ENCODE measurements around the gene ADGRL3. TPM values are rescaled to one million over a fixed set of nuclear protein-coding genes. Genes with fewer than 3 reads are reported as not detected.

The ADGRL3 gene
- total and polyA plus RNA-seq, 2 donors (not counting 1 experiment from before 2014, with no cell fraction given), result not detected

GRCh38 chr4:61212788-61213187 is 12.7 kb downstream of the ADGRL3 start:
- H3K9me3 ChIP-seq (ENCODE audit: control extremely low read depth in 1 of 3, control insufficient read depth in 2 of 3, insufficient read depth in 1 of 3, low read length in 2 of 3), result no peaks in the 10 kb centered on the region
- H4K20me1 ChIP-seq (ENCODE audit: control insufficient read depth, insufficient read depth, low read length, poor library complexity, severe bottlenecking), result no peaks in the 10 kb centered on the region
- H3K4me1 ChIP-seq (ENCODE audit: control insufficient read depth in 2 of 2, insufficient read depth in 2 of 2, low read length in 2 of 2), result no peaks in the 10 kb centered on the region
- no peaks in the 10 kb centered on the region for H3K36me3 ChIP-seq (replicated peaks in 1 of 2; ENCODE audit: control extremely low read depth in 1 of 2, control insufficient read depth in 1 of 2, extremely low read depth in 1 of 2, insufficient read depth in 2 of 2, low read length in 1 of 2)
- H3K9ac ChIP-seq (ENCODE audit: low read length), result no peak overlapping the region
- no peaks in the 10 kb centered on the region for H3K27me3 ChIP-seq (replicated peaks in 1 of 4; ENCODE audit: control extremely low read depth in 1 of 4, control insufficient read depth in 3 of 4, insufficient read depth in 4 of 4, low read length in 3 of 4)
- ATAC-seq (ENCODE audit: low read depth) (no peak), DNase-seq (no peak)
- H3K79me2 ChIP-seq (ENCODE audit: control insufficient read depth, insufficient read depth, low read length), result no peaks in the 10 kb centered on the region
- Mint-ChIP-seq H3K4me3 (no peak overlapping the region), H3K27me3 (no peaks in the 10 kb centered on the region), H3K27ac (no peak overlapping the region), H3K4me1 (no peaks in the 10 kb centered on the region), H3K9me3 (ENCODE audit: insufficient read depth) (no peaks in the 10 kb centered on the region)
- ChIA-PET POLR2A (no interaction called here), CTCF (no interaction called here)
- TF ChIP-seq EZH2 (IDR thresholded peaks at IDR 0.05; ENCODE audit: borderline replicate concordance, insufficient read depth, low read depth, low read length, poor library complexity, severe bottlenecking) (no peak), CTCF (IDR thresholded peaks at IDR 0.05) (no peak)
- no peak overlapping the region for H3K4me2 ChIP-seq (replicated peaks; ENCODE audit: low read depth, low read length, poor library complexity, severe bottlenecking)
- H3K4me3 ChIP-seq (ENCODE audit: control extremely low read depth in 1 of 5, extremely low read depth in 1 of 5, insufficient read depth in 1 of 5, low read depth in 2 of 5, low read length in 4 of 5), result no peak overlapping the region
- WGBS (ENCODE audit: insufficient coverage), result 100% methylated on average over 2 of the region's 2 CpGs
- H2AFZ ChIP-seq (ENCODE audit: insufficient read depth, low read depth, low read length, poor library complexity, severe bottlenecking), result no peak overlapping the region
- intact Hi-C loops (cut with micrococcal nuclease), result no loop called here
- no peak overlapping the region for H3K27ac ChIP-seq (ENCODE audit: low read length in 2 of 2)

GRCh38 chr4:61214680-61215079 is 14.6 kb downstream of the ADGRL3 start:
- Mint-ChIP-seq H3K4me1 (no peaks in the 10 kb centered on the region), H3K4me3 (no peak overlapping the region), H3K27ac (no peak overlapping the region), H3K27me3 (no peaks in the 10 kb centered on the region), H3K9me3 (ENCODE audit: insufficient read depth) (no peaks in the 10 kb centered on the region)
- intact Hi-C loops (cut with micrococcal nuclease), result no loop called here
- CTCF ChIA-PET, result no interaction called here
- Histone ChIP-seq H3K27ac (ENCODE audit: low read length in 2 of 2) (no peak overlapping the region), H3K4me2 (replicated peaks; ENCODE audit: low read depth, low read length, poor library complexity, severe bottlenecking) (no peak overlapping the region), H4K20me1 (ENCODE audit: control insufficient read depth, insufficient read depth, low read length, poor library complexity, severe bottlenecking) (no peaks in the 10 kb centered on the region), H3K27me3 (replicated peaks in 1 of 4; ENCODE audit: control extremely low read depth in 1 of 4, control insufficient read depth in 3 of 4, insufficient read depth in 4 of 4, low read length in 3 of 4) (no peaks in the 10 kb centered on the region), H3K4me1 (ENCODE audit: control insufficient read depth in 2 of 2, insufficient read depth in 2 of 2, low read length in 2 of 2) (no peaks in the 10 kb centered on the region), H3K9ac (ENCODE audit: low read length) (no peak overlapping the region), H3K79me2 (ENCODE audit: control insufficient read depth, insufficient read depth, low read length) (no peaks in the 10 kb centered on the region), H3K36me3 (replicated peaks in 1 of 2; ENCODE audit: control extremely low read depth in 1 of 2, control insufficient read depth in 1 of 2, extremely low read depth in 1 of 2, insufficient read depth in 2 of 2, low read length in 1 of 2) (no peaks in the 10 kb centered on the region), H3K9me3 (ENCODE audit: control extremely low read depth in 1 of 3, control insufficient read depth in 2 of 3, insufficient read depth in 1 of 3, low read length in 2 of 3) (peaks cover 0 to 2% (median 0%) of the 10 kb centered on the region in 3 donors), H2AFZ (ENCODE audit: insufficient read depth, low read depth, low read length, poor library complexity, severe bottlenecking) (no peak overlapping the region), H3K4me3 (ENCODE audit: control extremely low read depth in 1 of 5, extremely low read depth in 1 of 5, insufficient read depth in 1 of 5, low read depth in 2 of 5, low read length in 4 of 5) (no peak overlapping the region)
- POLR2A ChIA-PET, result no interaction called here
- no peak for ATAC-seq (ENCODE audit: low read depth)
- TF ChIP-seq EZH2 (IDR thresholded peaks at IDR 0.05; ENCODE audit: borderline replicate concordance, insufficient read depth, low read depth, low read length, poor library complexity, severe bottlenecking) (no peak), CTCF (IDR thresholded peaks at IDR 0.05) (no peak)
- DNase-seq, result no peak
- WGBS (ENCODE audit: insufficient coverage), result no CpG with 5 or more reads among the region's 5 CpGs

All from B cell (primary cell).